GM13976 (cell line): ENCODE data around the gene APOL6.
"Not testable (repeated sequence)": the region's sequence is repeated elsewhere in the genome, so short reads cannot be mapped to it uniquely, and the experiment has no call there.

Experiments
- DNase-seq: peaks from one replicate; pipeline ENCODE4 v3.0.0; 2012; ENCODE audit warnings: low spot score
- CTCF ChIP-seq: IDR thresholded peaks from 2 replicates; pipeline ENCODE4 v1.5.1; 2012; ENCODE audit warnings: borderline replicate concordance, mild to moderate bottlenecking; ENCODE audit not compliant: insufficient read depth; ENCODE audit errors: extremely low read depth, missing control alignments, control extremely low read depth
- in situ Hi-C: fragments of 300-500 bp; cut with MboI; formaldehyde crosslinking; loops from one replicate; pipeline ENCODE4 v1.12.0; 2022; ENCODE audit warnings: low sequenced_read_pairs, mixed read lengths, inconsistent platforms; ENCODE audit not compliant: unreplicated experiment

Gene APOL6

GRCh38 chr22:35687461-35687860 lies 39.2 kb downstream of the APOL6 start:
- in situ Hi-C loops: no loop called here
- DNase-seq: no peak
- TF ChIP-seq CTCF: no peak

- no peak for DNase-seq
- no peak for TF ChIP-seq CTCF
- in situ Hi-C loops: no loop called here
Measured at GRCh38 chr22:35688913-35689675, 40.8 kb downstream of the APOL6 start.

GRCh38 chr22:35690001-35690400 lies 41.8 kb downstream of the APOL6 start:
- in situ Hi-C loops: no loop called here
- TF ChIP-seq CTCF: no peak
- no peak for DNase-seq

- TF ChIP-seq CTCF: no peak
- DNase-seq: no peak
- in situ Hi-C loops: no loop called here
Measured at GRCh38 chr22:35695202-35695601, 47.0 kb downstream of the APOL6 start.

- no peak for DNase-seq
- no peak for TF ChIP-seq CTCF
- in situ Hi-C loops: no loop called here
Measured at GRCh38 chr22:35697142-35697541, 48.9 kb downstream of the APOL6 start.

GRCh38 chr22:35699852-35700251 lies 51.6 kb downstream of the APOL6 start:
- DNase-seq, in situ Hi-C loops: not testable (repeated sequence)

- TF ChIP-seq CTCF: no peak
- in situ Hi-C loops: no loop called here
- DNase-seq: no peak
Measured at GRCh38 chr22:35703861-35704584, 55.8 kb downstream of the APOL6 start.
